HepG2 (cell line): Measurements from ENCODE around the gene CUL4A. TPM values are rescaled to one million over a fixed set of nuclear protein-coding genes. Genes with fewer than 3 reads are reported as not detected.

Experiments used
- ARID4A ChIP-seq: sonication (generic); formaldehyde crosslinking; IDR thresholded peaks from 2 replicates; pipeline ENCODE4 v1.5.0; 2020; ENCODE audit warnings: mild to moderate bottlenecking, missing genetic modification reagents, borderline replicate concordance
- ARNTL ChIP-seq: sonication (generic); formaldehyde crosslinking; IDR thresholded peaks from 2 replicates; pipeline ENCODE4 v1.4.0; 2020; ENCODE audit warnings: mild to moderate bottlenecking, missing genetic modification reagents
- HNF4G ChIP-seq, 2 experiments: sonication (generic) in 1 of 2; formaldehyde crosslinking in 1 of 2; IDR thresholded peaks; 2 replicates each; pipeline versions ENCODE4 v1.4.0 to v1.6.1; 2011 to 2020; ENCODE audit warnings: borderline replicate concordance in 2 of 2, low read depth in 2 of 2, mild to moderate bottlenecking in 2 of 2, low read length in 1 of 2, missing genetic modification reagents in 1 of 2, moderate library complexity in 1 of 2
- HOMEZ ChIP-seq: IDR thresholded peaks from 2 replicates; pipeline ENCODE4 v1.6.1; 2016; ENCODE audit warnings: low read depth
- MAZ ChIP-seq, 2 experiments: sonication (generic) in 1 of 2; formaldehyde crosslinking in 1 of 2; IDR thresholded peaks; 2 replicates each; pipeline versions ENCODE4 v1.5.0 to v1.6.1; 2012 to 2020; ENCODE audit warnings: low read depth in 2 of 2, mild to moderate bottlenecking in 2 of 2, borderline replicate concordance in 1 of 2, improper control_type of control experiment in 1 of 2, low read length in 1 of 2, missing genetic modification reagents in 1 of 2, moderate library complexity in 1 of 2
- MIXL1 ChIP-seq: IDR thresholded peaks from 2 replicates; pipeline ENCODE4 v1.6.1; 2016
- NFKBIZ ChIP-seq: IDR thresholded peaks from 2 replicates; pipeline ENCODE4 v1.6.1; 2018; ENCODE audit warnings: missing genetic modification reagents, missing compliant biosample characterization
- TFE3 ChIP-seq: IDR thresholded peaks from 2 replicates; pipeline ENCODE4 v1.6.1; 2016
- YY1 ChIP-seq: IDR thresholded peaks from 2 replicates; pipeline ENCODE4 v1.6.1; 2011; ENCODE audit warnings: low read length, low read depth, moderate library complexity, mild to moderate bottlenecking; ENCODE audit not compliant: insufficient read depth, insufficient replicate concordance
- ZBTB21 ChIP-seq: sonication (generic); formaldehyde crosslinking; IDR thresholded peaks from 2 replicates; pipeline ENCODE4 v1.4.0; 2020; ENCODE audit warnings: missing genetic modification reagents
- ZMYM4 ChIP-seq: sonication (generic); formaldehyde crosslinking; IDR thresholded peaks from 2 replicates; pipeline ENCODE4 v1.8.1; 2023; ENCODE audit warnings: mild to moderate bottlenecking, missing genetic modification reagents
- ZNF143 ChIP-seq: sonication (generic); formaldehyde crosslinking; IDR thresholded peaks from 2 replicates; pipeline ENCODE4 v1.4.0; 2020; ENCODE audit warnings: missing genetic modification reagents
- ZNF44 ChIP-seq: sonication (generic); formaldehyde crosslinking; IDR thresholded peaks from 2 replicates; pipeline ENCODE4 v1.5.1; 2020; ENCODE audit warnings: mild to moderate bottlenecking, missing genetic modification reagents
- ZNF503 ChIP-seq: sonication (generic); formaldehyde crosslinking; IDR thresholded peaks from 2 replicates; pipeline ENCODE4 v1.4.0; 2020; ENCODE audit warnings: missing genetic modification reagents
- ZNF558 ChIP-seq: sonication (generic); formaldehyde crosslinking; IDR thresholded peaks from 2 replicates; pipeline ENCODE4 v1.9.0; 2022; ENCODE audit warnings: mild to moderate bottlenecking, missing genetic modification reagents, borderline replicate concordance
- ZNF562 ChIP-seq: sonication (generic); formaldehyde crosslinking; IDR thresholded peaks from 2 replicates; pipeline ENCODE4 v1.8.0; 2022; ENCODE audit warnings: missing genetic modification reagents, borderline replicate concordance
- ZNF605 ChIP-seq: sonication (generic); formaldehyde crosslinking; IDR thresholded peaks from 2 replicates; pipeline ENCODE4 v1.8.0; 2022; ENCODE audit warnings: mild to moderate bottlenecking, missing genetic modification reagents
- ZNF781 ChIP-seq: sonication (generic); formaldehyde crosslinking; IDR thresholded peaks from 2 replicates; pipeline ENCODE4 v1.5.1; 2020; ENCODE audit warnings: borderline replicate concordance, mild to moderate bottlenecking, missing genetic modification reagents; ENCODE audit errors: not compliant biosample characterization
- polyA plus RNA-seq, 8 experiments: library from polyadenylated mRNA; depleted of rRNA in 3 of 8; stranded (reverse) in 7 of 8; unstranded in 1 of 8; fragments of >200 nt; fragmentation: Illumina TruSeq in 4 of 8; extraction: Trizol in 4 of 8; gene quantifications; 2 replicates each; pipeline versions ENCODE4 v1.2.1 to v1.2.3, GENCODE V29; 2011 to 2016; ENCODE audit warnings: low read depth in 4 of 8, missing spikeins in 1 of 8, mixed read lengths in 1 of 8; ENCODE audit not compliant: insufficient read depth in 1 of 8
- total RNA-seq, 5 experiments: library from RNA; depleted of rRNA; stranded (reverse); fragments of >200 nt; fragmentation: Illumina TruSeq; extraction: Trizol; gene quantifications; 2 replicates each; pipeline ENCODE4 v1.2.3, GENCODE V29; 2016; ENCODE audit warnings: low read depth in 1 of 5

The CUL4A gene
- total and polyA plus RNA-seq, 2 of the 13 experiments (the other 11 are each of a cell fraction or from before 2014, with no cell fraction given) = 51.2 to 75.3 TPM

GRCh38 chr13:113183450-113184129 lies 25.8 kb upstream of the CUL4A start (continued):
- no peak for TF ChIP-seq ZNF781 (CRISPR knock-in tag)
- TF ChIP-seq HOMEZ (CRISPR knock-in tag) = peak; percentile 62; the same call in 1 of the 2 replicates
- TF ChIP-seq ZNF503 = 0 out of 2 replicates have a peak, but pooled peaks have one; percentile 48
- TF ChIP-seq ZBTB21 (CRISPR knock-in tag) = peak; percentile 57; the same call in 1 of the 2 replicates
- TF ChIP-seq ZNF143 = no peak
- TF ChIP-seq ZNF558 (CRISPR knock-in tag) = no peak
- peak; percentile 65; the same call in 1 of the 2 replicates for TF ChIP-seq ARNTL (CRISPR knock-in tag)
- peak; percentile 56 for TF ChIP-seq ZMYM4 (CRISPR knock-in tag)
- 0 out of 2 replicates have a peak, but pooled peaks have one; percentile 41 for TF ChIP-seq NFKBIZ (CRISPR knock-in tag)
- peak; percentile 83 for TF ChIP-seq MIXL1 (CRISPR knock-in tag)
- no peak for TF ChIP-seq ZNF44 (CRISPR knock-in tag)
- no peak for TF ChIP-seq YY1
- TF ChIP-seq ZNF562 (CRISPR knock-in tag) = no peak
- TF ChIP-seq HNF4G (IDR thresholded peaks at IDR 0.05; ENCODE audit: borderline replicate concordance, low read depth, low read length) = peak; percentile 29
- TF ChIP-seq HNF4G (CRISPR knock-in tag; IDR thresholded peaks at IDR 0.05; ENCODE audit: borderline replicate concordance, low read depth) = peak; percentile 42; the same call in 1 of the 2 replicates
- peak; percentile 75; the same call in 1 of the 2 replicates for TF ChIP-seq ARID4A (CRISPR knock-in tag)
- peak; percentile 54; the same call in 1 of the 2 replicates for TF ChIP-seq ZNF605 (CRISPR knock-in tag)
- TF ChIP-seq MAZ (IDR thresholded peaks at IDR 0.05; ENCODE audit: borderline replicate concordance, low read depth, low read length) = no peak
- peak; percentile 62; the same call in 1 of the 2 replicates for TF ChIP-seq MAZ (CRISPR knock-in tag; IDR thresholded peaks at IDR 0.05; ENCODE audit: low read depth)
- TF ChIP-seq TFE3 = peak; percentile 51
